Esophagus muscularis mucosa (tissue), 4 donors: Measurements from ENCODE around the gene ICOSLG.
"Not testable (repeated sequence)": the region's sequence is repeated elsewhere in the genome, so short reads cannot be mapped to it uniquely, and the experiment has no call there.

Source experiments
- EP300 ChIP-seq: sonication (generic); formaldehyde crosslinking; IDR thresholded peaks from one replicate; pipeline ENCODE4 v1.6.1; 2017; ENCODE audit warnings: antibody characterized with exemption
- POLR2A ChIP-seq: fragments of 450-650 bp; IDR thresholded peaks from one replicate; pipeline ENCODE4 v1.6.1; 2017; ENCODE audit warnings: antibody characterized with exemption, moderate library complexity, mild to moderate bottlenecking, low read depth
- POLR2AphosphoS5 ChIP-seq, 2 donors: sonication (generic); formaldehyde crosslinking; IDR thresholded peaks; one replicate each; pipeline ENCODE4 v1.6.1; 2017; ENCODE audit warnings: antibody characterized with exemption in 2 of 2
- TF ChIP-seq, protein P1 (sequence below), 3 experiments: fragments of 200-600 bp in 2 of 3; fragments of 450-650 bp in 1 of 3; sonication (generic) in 2 of 3; IDR thresholded peaks; one replicate each; pipeline ENCODE4 v1.5.1; 2017 to 2019; ENCODE audit warnings: antibody characterized with exemption in 3 of 3, mild to moderate bottlenecking in 2 of 3, moderate library complexity in 1 of 3

DNA sequence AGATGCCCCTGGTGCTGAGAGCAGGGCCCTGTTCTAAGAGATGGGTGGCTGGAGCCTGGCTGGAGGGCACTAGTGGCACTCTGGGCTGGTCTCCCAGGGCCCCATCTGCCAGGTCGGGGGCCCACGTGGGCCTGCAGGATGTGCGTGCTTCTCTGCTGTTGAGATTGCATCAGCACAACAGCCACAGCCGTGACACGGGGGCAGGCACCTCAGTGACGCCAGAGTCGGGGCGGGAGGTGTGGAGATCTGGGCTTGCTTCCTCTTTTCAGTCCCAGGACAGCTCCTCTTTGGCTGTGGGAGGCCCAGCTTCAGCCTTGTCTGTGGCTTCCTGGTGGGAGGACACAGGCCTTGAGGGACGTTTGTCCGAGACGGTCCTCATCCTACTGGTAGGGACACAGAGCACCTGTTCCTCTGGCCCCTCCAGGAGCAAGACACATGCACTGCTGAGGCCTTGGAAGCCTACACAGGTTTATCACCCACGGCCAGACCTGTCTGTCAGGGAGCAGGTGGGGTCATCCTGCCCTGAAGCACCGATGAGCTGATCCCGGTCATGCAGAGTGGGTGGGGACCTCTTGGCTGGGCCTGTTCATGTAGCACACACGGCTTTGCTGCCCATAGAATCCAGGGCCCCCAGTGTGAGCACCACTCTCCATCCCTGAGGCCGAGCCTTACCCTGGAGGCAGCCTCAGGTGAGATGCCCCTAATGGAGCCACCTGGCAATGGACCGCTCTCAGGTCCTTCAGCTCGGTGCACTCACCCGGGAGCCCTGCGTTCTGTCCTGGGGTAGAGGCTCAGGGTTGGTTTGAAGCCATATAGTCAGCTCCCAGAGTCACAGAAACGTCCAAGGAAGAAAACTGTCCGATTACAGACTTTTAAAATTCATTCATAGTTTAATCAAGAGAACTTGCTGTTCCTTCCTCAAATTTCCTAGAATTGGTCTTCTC is 44.3 kb downstream of the ICOSLG start:
- TF ChIP-seq, protein P1, sequence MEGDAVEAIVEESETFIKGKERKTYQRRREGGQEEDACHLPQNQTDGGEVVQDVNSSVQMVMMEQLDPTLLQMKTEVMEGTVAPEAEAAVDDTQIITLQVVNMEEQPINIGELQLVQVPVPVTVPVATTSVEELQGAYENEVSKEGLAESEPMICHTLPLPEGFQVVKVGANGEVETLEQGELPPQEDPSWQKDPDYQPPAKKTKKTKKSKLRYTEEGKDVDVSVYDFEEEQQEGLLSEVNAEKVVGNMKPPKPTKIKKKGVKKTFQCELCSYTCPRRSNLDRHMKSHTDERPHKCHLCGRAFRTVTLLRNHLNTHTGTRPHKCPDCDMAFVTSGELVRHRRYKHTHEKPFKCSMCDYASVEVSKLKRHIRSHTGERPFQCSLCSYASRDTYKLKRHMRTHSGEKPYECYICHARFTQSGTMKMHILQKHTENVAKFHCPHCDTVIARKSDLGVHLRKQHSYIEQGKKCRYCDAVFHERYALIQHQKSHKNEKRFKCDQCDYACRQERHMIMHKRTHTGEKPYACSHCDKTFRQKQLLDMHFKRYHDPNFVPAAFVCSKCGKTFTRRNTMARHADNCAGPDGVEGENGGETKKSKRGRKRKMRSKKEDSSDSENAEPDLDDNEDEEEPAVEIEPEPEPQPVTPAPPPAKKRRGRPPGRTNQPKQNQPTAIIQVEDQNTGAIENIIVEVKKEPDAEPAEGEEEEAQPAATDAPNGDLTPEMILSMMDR (IDR thresholded peaks at IDR 0.05), result not testable (repeated sequence)
- TF ChIP-seq POLR2A; POLR2AphosphoS5 (IDR thresholded peaks at IDR 0.05); EP300: not testable (repeated sequence)
